Hematopoietic multipotent progenitor cell treated with erythropoietin and hydrocortisone succinate and interleukin-3 and kit ligand, for 15 days (in vitro differentiated cells): ENCODE measurements around the gene IFNL4.
"Not testable (repeated sequence)": the region's sequence is repeated elsewhere in the genome, so short reads cannot be mapped to it uniquely, and the experiment has no call there.

ENCODE experiments used
- DNase-seq: peaks from one replicate; pipeline ENCODE4 v3.0.0-alpha.2; 2015; ENCODE audit warnings: low spot score

Gene IFNL4

GRCh38 chr19:39248806-39249205, at the start of gene IFNL4:
Gene IFNL4 (minus strand): TSS chr19:39248856.
- no peak for DNase-seq

GRCh38 chr19:39297931-39298634, 49.4 kb upstream of the IFNL4 start:
- DNase-seq: no peak

- DNase-seq: no peak
Observed at GRCh38 chr19:39296906-39297305, 48.2 kb upstream of the IFNL4 start.

GRCh38 chr19:39296055-39296645, 47.5 kb upstream of the IFNL4 start, which contains the start of gene IFNL1:
Gene IFNL1 (plus strand): TSS chr19:39296407. CDS start chr19:39296422, 15 bp downstream.
- no peak for DNase-seq

GRCh38 chr19:39293394-39293793, 44.7 kb upstream of the IFNL4 start:
- DNase-seq: no peak

- no peak for DNase-seq
Observed at GRCh38 chr19:39284032-39284431, 35.4 kb upstream of the IFNL4 start.

GRCh38 chr19:39282021-39282420, 33.4 kb upstream of the IFNL4 start:
- no peak for DNase-seq

- DNase-seq: no peak
Observed at GRCh38 chr19:39277598-39277997, 28.9 kb upstream of the IFNL4 start.

GRCh38 chr19:39276740-39277139, 28.1 kb upstream of the IFNL4 start:
- DNase-seq: no peak

GRCh38 chr19:39275578-39275977, 26.9 kb upstream of the IFNL4 start:
- no peak for DNase-seq

GRCh38 chr19:39273859-39274258, 25.2 kb upstream of the IFNL4 start:
- DNase-seq: not testable (repeated sequence)

GRCh38 chr19:39270036-39270871, 21.6 kb upstream of the IFNL4 start:
- no peak for DNase-seq

GRCh38 chr19:39269369-39269768, 20.7 kb upstream of the IFNL4 start:
- not testable (repeated sequence) for DNase-seq

GRCh38 chr19:39268531-39269223, 20.0 kb upstream of the IFNL4 start:
- DNase-seq: not testable (repeated sequence)

GRCh38 chr19:39268085-39268484, 19.4 kb upstream of the IFNL4 start, which contains the start of gene IFNL2:
Gene IFNL2 (plus strand): TSS chr19:39268396. CDS start chr19:39268569, 173 bp downstream.
- DNase-seq: not testable (repeated sequence)

- DNase-seq: no peak
Observed at GRCh38 chr19:39265321-39265916, 16.8 kb upstream of the IFNL4 start.

GRCh38 chr19:39264306-39265290, 15.9 kb upstream of the IFNL4 start:
- DNase-seq: no peak

- no peak for DNase-seq
Observed at GRCh38 chr19:39263912-39264305, 15.3 kb upstream of the IFNL4 start.

GRCh38 chr19:39262496-39262895, 13.8 kb upstream of the IFNL4 start:
- DNase-seq: no peak

GRCh38 chr19:39261704-39262103, 13.0 kb upstream of the IFNL4 start:
- DNase-seq: no peak
